HG02798 (cell line): Measurements from ENCODE around the gene OR2C3.
A peak's percentile ranks its signal among the peaks of the same experiment; 100 is the strongest.
"Not testable (repeated sequence)": the region's sequence is repeated elsewhere in the genome, so short reads cannot be mapped to it uniquely, and the experiment has no call there.

Experiments used
- ATAC-seq: cut with Tn5 transposase; IDR thresholded peaks from one replicate; pipeline ENCODE4 v1.9.1; 2021; ENCODE audit warnings: mild to moderate bottlenecking; ENCODE audit not compliant: unreplicated experiment, poor library complexity

The OR2C3 gene

DNA sequence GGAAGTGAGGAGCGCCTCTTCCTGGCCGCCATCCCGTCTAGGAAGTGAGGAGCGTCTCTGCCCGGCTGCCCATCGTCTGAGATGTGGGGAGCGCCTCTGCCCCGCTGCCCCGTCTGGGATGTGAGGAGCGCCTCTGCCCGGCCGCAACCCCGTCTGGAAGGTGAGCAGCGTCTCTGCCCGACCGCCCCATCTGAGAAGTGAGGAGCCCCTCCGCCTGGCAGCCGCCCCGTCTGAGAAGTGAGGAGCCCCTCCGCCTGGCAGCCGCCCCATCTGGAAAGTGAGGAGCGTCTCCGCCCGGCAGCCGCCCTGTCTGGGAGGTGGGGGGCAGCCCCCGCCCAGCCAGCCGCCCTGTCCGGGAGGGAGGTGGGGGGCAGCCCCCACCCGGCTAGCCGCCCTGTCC lies 14.4 kb downstream of the OR2C3 start:
- ATAC-seq = not testable (repeated sequence)

DNA sequence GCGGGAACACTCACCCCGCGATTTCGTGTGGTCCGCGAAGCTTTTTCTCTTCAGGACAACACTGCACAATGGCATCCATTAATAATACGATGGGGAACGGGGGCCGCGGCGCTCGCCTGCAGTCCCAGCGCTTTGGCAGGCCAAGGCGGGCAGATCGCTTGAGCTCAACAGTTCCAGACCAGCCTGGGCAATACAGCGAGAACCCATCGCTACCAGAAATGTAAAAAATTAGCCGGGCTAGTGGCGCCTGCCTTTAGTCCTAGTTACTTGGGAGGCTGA lies 17.7 kb downstream of the OR2C3 start:
- no peak for ATAC-seq

DNA sequence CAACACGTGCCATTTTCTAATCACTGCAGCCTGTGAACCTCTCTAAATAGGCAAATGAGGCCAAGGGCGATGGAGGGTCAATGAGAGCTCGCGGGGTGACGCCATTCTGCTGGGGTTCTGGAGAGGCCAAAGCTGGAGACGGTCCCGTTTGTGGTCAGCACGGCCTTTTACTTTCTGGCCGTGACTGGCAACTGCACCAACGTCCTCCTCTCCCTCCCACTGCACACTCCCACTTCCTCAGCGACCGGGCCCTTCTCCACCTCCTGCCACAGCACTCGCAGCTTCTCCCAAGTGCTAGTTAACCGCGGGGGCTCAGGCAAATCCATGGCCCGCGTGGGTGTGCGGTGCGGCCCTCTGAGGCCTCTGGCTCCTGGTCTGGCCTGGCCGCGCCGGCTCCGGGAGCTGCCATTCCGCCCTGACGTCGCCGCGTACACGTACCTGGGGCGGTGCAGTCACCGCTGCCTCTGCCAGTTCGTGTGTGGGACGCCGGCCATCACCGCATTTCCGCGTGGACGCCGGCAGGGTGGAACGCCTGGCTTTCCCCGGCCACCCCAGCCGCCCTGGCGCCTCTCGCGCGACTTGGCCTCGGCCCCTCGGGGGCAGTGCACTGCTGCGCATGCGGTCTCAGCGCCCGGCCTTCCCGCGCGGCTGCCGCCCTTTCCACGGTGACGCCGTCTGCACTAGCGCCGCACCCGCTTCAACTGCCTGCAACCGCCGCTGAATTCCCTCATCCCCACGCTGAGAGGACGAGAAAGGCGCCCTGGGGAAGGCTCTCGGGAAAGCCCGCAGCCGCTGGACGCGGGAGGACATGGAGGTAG lies 18.2 kb downstream of the OR2C3 start:
- ATAC-seq = no peak

DNA sequence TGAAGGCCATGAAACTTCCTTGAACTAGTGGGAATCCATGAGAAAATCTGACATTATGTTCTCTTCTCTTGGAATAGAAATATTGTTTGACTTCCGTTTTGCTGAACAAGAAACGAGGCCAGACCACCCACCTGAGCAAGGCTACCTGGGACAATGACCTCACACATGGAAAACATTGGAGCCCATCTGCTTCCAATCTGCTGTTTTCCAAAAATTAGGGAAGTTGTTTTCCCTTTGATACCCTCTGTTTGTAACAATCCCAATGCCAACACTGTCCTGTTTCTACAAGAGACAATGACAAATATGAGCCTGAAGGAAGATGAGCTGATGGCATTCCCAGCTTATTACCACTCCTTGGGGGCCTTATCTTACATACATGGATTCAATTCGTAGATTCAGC lies 29.4 kb downstream of the OR2C3 start:
- no peak for ATAC-seq

DNA sequence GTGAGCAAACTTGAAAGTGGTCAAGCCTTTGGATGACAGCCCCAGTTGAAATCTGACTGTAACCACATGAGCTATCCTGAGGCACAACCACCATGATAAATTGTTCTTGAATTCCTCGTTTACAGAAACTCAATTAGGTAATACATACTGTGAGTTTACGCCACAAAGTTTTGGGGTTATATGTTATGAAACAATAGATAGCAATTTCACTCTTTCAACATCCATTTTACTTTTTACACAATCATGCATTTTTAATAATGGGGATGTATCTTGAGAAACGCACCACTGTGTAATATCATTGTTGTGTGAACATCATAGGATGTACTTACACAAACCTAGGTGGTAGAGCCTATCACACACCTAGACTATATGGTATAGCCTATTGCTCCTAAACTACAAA lies 35.4 kb downstream of the OR2C3 start:
- no peak for ATAC-seq

GRCh38 chr1:247496581-247497285 lies 39.5 kb downstream of the OR2C3 start:
- ATAC-seq = no peak

DNA sequence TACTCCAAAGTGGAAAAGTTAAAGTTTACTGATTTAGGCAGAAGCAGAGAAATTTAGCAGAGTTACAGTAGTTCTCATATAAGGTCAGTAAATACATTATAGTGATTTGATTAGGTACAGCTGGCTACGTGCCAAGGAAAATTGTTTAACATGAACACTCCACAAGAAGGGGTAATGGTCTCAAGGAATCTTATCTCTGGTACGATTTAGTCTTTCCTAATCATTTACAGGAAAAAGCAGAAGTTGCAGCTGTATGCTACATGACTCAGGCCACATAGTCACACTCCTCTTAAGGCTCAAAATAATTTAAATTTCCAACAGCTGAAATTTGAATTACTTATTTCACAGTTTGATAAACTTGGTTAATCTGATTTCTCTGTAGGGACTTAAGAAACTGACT lies 41.5 kb downstream of the OR2C3 start:
- no peak for ATAC-seq

- no peak for ATAC-seq
These were observed 43.1 kb downstream of the OR2C3 start for GRCh38 chr1:247493106-247493505.

- ATAC-seq = no peak
These were observed 44.9 kb downstream of the OR2C3 start for GRCh38 chr1:247491328-247491727.

GRCh38 chr1:247487057-247487456 lies 49.2 kb downstream of the OR2C3 start:
- peak; percentile 70 for ATAC-seq

- ATAC-seq = no peak
These were observed 53.5 kb downstream of the OR2C3 start for GRCh38 chr1:247482747-247483146.

GRCh38 chr1:247476328-247477058 lies 59.7 kb downstream of the OR2C3 start:
- ATAC-seq = not testable (repeated sequence)

- ATAC-seq = no peak
These were observed 60.4 kb downstream of the OR2C3 start for GRCh38 chr1:247475793-247476192.
